ENCODE results near the gene ACACA.
A peak's percentile ranks its signal among the peaks of the same experiment; 100 is the strongest.
"Not testable (repeated sequence)": the region's sequence is repeated elsewhere in the genome, so short reads cannot be mapped to it uniquely, and the experiment has no call there.

The ACACA gene

DNA sequence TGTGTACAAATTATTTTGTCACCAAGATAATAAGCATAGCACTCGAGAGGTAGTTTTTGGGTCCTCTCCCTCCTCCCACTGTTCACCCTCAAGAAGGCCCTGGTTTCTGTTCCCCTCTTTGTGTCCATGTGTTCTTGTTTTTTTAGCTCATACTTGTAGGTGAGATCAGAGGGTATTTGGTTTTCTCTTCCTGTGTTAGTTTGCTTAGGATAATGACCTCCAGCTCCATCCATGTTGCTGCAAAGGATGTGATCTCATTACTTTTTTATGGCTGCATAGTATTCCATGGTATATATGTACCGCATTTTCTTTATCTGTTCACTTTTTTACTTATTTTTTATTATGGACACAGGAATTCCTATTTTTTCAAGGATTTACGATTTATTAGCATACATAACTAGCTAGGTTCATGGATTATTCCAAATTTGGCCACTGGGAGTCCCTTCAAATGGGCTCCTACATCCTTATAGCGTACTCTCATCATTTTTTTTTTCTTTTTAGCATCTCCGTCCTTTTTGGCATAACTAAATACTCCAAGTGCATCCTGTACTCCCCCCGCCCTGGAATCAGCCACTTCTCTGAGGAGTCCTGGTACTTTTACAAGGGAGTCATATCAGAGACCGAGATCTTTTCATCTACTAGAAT lies 7.4 kb upstream of the ACACA start:
- TF ChIP-seq ZNF274 (IDR thresholded peaks at IDR 0.05; ENCODE audit: low read depth, low read length): no peak
- no peak overlapping the region for H3K4me3 ChIP-seq (ENCODE audit: low read length)

DNA sequence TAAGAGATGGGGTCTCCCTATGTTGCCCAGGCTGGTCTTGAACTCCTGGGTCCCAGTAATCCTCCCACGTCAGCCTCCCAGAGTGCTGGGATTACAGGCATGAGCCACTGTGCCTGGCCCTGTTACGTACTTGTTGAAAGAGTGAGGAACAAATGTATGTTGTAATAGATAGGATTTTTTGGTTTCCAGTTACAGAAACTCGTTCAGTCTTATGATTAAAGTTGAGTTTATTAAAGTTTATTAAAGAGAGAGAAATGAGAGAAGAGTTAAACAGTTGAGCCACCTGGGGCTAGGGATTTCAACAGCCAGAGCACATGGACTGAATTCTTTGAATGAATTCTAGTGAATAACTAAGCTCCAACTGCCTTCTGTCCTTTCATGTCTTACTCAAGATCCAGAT lies 3.7 kb upstream of the ACACA start:
- no peak overlapping the region for H3K4me3 ChIP-seq (ENCODE audit: low read length)
- no peak for TF ChIP-seq ZNF274 (IDR thresholded peaks at IDR 0.05; ENCODE audit: low read depth, low read length)

DNA sequence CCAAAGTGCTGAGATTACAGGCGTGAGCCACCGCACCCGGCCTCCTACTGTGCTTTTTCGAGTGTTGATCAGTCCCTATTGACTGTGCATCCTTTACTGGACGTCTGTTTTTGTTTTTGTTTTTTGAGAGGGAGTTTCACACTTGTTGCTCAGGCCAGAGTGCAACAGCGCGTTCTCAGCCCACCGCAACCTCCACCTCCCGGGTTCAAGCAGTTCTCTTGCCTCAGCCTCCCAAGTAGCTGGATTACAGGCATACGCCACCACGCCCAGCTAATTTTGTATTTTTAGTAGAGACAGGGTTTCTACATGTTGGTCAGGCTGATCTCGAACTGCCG lies 1.5 kb upstream of the ACACA start:
- not testable (repeated sequence) for H3K4me3 ChIP-seq (ENCODE audit: low read length)

DNA sequence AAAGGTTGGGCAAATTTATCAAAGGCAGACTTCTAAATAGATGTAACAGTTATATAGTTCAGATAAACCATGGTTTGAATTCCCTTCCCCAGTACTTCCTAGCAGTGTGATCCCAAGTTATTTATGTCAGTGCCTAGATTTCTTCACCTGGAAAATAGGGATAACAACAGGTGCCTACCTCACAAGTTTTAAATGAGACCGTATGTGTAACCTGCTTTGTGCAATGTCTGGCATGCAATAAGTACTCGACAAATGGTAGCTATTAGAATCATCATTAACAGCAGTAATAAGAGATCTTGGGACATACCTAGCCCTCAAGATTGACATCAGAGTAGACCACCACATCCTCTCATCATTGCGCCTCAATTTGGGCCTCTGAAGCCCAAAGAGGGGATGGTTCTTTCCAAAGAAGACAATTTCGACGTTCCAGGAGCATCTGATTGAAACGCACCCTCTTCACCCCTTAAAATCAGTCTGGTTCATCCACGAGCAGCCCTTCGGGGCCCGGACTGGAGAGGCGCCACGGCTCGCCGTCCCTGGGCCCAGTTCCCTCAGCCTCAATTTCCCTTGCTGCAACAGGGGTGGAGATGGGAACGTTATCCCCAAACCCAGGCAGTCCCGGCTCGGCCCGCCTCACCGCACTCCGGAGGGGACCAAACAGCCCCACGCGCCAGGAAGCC lies 541 bp downstream of the ACACA start:
- TF ChIP-seq ZNF274 (IDR thresholded peaks at IDR 0.05; ENCODE audit: low read depth, low read length): no peak
- H3K4me3 ChIP-seq (ENCODE audit: low read length): peak overlapping the region; percentile 98

DNA sequence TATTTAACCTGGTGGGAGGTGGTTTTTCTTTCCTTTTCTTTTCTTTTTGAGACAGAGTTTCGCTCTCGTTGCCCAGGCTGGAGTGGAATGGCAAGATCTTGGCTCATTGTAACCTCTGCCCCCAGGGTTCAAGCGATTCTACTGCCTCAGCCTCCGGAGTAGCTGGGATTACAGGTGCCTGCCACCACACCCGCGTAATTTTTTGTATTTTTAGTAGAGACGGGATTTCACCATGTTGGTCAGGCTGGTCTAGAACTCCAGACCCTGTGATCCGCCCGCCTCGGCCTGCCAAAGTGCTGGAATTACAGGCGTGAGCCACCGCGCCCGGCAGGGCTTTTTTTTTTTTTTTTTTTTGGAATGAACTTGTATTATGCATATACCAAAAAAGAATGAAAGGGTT lies 1.1 kb downstream of the ACACA start:
- peak overlapping the region; percentile 98 for H3K4me3 ChIP-seq (ENCODE audit: low read length)

DNA sequence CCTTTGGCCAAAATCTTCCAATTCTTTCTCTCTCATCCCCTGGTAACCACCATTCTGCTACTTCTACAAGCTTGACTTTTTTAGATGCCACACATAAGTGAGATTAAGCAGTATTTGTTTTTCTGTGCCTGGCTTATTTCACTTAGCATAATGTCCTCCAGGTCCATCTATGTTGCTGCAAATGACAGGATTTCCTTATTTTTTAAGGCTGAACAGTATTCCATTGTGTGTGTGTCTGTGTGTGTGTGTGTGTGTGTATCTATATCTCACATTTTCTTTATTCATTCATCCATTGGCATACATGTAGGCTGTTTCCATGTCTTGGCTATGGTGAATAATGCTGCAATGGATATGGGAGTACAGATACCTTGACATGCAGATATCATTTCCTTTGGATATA lies 6.1 kb downstream of the ACACA start:
- H3K4me3 ChIP-seq (ENCODE audit: low read length): no peak overlapping the region
- no peak for TF ChIP-seq ZNF274 (IDR thresholded peaks at IDR 0.05; ENCODE audit: low read depth, low read length)

DNA sequence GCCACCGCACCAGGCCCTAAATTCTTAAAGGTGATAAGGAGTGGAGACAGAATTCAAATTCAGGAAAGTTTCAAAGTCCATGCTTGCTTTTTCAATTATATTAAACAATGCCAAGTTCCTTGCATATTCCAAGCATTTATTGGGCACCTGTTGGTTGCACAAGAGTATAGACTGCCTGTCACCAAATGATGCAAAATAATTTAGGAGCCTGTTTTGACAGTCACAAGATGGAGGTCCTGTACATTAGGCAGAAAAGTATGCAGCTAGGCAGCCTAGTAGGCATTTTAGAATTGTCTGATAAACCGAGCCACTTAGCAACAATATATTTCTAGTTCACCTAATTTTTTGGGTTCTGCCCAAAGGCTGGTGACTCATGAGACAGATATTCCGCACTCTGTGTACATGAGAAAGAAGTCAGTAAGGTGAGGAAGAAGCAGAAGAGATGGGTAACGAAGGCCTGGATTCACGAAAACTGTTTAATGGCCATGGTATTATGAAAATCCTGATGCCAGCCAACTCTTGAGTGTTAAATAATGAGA lies 7.3 kb downstream of the ACACA start:
- H3K4me3 ChIP-seq (ENCODE audit: low read length): no peak overlapping the region
- TF ChIP-seq ZNF274 (IDR thresholded peaks at IDR 0.05; ENCODE audit: low read depth, low read length): no peak

DNA sequence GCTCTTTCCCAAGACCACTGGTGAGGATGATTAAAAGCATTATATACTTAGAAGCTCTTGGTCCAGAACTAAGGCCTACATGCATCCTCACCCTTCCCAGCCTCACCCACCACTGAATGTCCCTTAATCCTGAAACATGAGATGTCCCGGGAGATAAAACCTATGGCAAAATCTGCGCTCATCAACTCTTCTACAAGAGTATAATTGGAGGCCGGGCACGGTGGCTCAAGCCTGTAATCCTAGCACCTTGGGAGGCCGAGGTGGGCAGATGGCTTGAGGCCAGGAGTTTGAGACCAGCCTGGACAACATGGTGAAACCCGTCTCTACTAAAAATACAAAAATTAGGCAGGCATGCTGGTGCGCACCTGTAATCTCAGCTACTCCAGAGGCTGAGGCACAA lies 13.3 kb downstream of the ACACA start:
- TF ChIP-seq ZNF274 (IDR thresholded peaks at IDR 0.05; ENCODE audit: low read depth, low read length): no peak
- H3K4me3 ChIP-seq (ENCODE audit: low read length): no peak overlapping the region

DNA sequence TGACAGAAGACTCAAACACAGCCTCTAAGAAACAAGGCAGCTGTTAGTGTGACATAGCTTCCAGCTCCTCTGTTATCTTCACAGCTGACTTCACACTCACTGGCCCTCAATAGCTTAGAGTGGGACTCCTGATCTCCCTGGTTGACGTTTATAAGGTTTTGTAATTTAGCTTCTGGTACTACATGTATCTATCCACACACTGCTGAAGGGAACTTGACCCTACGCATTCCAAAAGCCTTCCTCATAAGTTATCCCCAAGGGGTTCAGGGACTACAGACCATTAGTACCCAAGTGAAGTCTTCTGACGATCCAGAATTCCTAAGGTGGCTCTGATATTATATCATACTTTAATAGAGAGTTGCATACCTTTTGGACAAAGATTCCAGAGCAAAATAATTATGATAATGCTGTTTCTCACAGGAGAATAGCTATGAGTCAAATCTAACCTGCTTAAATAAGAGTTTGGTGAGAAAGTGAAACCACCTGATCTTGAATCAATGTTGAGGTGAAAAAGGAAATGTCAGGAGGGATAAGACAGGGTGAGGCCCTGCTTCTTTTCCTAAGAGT lies 14.5 kb downstream of the ACACA start:
- no peak for TF ChIP-seq ZNF274 (IDR thresholded peaks at IDR 0.05; ENCODE audit: low read depth, low read length)
- no peak overlapping the region; the same call in 1 of the 2 replicates for H3K4me3 ChIP-seq (ENCODE audit: low read length)

DNA sequence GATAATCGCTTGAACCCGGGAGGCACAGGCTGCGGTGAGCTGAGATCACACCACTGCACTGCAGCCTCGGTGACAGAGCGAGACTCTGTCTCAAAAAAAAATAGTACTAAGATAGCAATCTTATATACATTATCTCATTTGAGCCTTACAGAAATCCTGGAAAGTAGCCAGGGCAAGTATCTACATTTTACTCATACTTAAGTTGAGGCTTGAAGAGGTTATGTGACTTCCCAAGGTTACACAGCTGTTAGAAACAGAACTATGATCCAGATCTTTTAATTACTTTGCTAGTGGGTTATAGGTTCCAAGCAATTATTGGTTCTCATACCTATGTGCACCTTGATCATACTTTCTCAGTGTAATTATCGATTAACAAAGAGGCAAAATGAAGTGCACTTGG lies 15.5 kb downstream of the ACACA start:
- H3K4me3 ChIP-seq (ENCODE audit: low read length): no peak overlapping the region
- TF ChIP-seq ZNF274 (IDR thresholded peaks at IDR 0.05; ENCODE audit: low read depth, low read length): no peak

DNA sequence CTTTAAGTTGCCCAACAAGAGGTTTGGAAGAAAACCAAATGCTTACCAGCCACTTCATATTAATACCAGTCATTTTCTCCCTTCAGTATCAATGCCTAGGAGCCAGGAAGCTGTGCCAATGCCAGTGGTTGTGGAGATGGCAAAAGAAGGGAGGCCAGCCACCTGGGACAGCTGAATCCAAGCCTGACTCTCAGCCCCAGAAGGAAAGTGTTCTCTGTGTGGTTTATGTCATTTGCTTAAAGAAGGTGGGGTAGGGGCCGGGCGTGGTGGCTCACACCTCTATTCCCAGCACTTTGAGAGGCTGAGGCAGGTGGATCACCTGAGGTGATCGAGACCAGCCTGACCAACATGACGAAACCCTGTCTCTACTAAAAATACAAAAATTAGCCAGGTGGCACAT lies 17.5 kb downstream of the ACACA start:
- TF ChIP-seq ZNF274 (IDR thresholded peaks at IDR 0.05; ENCODE audit: low read depth, low read length): no peak
- no peak overlapping the region for H3K4me3 ChIP-seq (ENCODE audit: low read length)

DNA sequence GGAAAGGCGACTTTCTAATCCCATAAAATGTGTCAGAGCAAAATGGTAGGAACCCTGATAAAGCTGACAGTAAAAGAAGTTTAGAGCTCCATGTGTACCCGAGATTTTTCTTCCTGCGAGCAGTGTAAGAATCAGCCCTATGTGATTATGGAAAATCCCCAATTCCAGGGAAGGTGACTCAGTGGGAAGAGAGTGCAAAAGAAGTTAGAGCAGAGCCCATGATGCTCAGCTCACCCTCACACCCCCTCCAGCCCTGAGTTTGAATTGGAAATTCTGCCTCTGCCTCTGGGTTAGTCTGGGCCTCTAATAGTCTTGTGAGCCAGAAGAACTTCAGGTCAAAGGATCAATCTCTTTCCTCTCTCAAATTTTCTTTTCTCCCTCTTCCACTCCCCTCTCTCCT lies 18.4 kb downstream of the ACACA start:
- no peak for TF ChIP-seq ZNF274 (IDR thresholded peaks at IDR 0.05; ENCODE audit: low read depth, low read length)

DNA sequence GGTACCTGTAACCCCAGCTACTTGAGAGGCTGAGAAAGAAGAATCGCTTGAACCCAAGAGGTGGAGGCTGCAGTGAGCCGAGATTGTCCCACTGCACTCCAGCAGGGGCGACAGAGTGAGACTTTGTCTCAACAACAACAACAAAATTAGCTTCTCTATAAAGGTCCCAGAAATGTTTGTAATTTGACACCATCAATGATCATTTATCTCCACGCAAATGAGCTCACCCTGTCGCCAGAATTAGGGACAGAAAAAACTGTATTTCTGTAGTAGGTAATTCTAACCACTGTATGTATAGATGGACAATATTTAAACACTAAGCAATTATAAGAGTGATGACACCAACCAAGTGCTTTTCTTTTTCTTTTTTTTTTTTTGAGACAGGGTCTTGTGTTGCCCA lies 20.2 kb downstream of the ACACA start:
- H3K4me3 ChIP-seq (ENCODE audit: low read length): no peak overlapping the region
- no peak for TF ChIP-seq ZNF274 (IDR thresholded peaks at IDR 0.05; ENCODE audit: low read depth, low read length)

More for the DNA sequence above, 18.4 kb downstream of the ACACA start:
- no peak overlapping the region for H3K4me3 ChIP-seq (ENCODE audit: low read length)

DNA sequence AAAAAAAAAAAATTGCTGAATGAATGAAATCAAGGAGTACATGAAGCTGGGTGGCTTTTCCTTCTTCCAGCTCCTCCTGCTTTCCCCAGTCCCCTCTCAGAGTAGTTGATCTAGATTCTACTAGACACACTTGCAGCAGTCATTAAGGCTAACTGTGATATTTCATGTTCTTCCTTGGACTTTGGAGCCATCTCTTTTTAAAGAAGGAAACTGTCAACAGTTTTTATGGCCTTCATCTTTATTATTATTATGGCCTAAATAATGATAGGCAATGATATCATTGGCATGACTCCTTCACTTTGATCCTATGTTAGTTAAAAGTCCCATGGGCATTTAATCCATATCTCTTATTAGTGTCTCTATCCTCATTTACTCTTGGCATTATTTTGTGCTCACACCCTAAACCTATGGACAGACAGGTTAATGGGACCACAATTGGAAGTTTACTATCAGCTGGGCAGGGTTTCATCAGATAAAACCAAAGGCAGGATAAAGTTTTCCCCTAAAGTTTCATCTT lies 21.1 kb downstream of the ACACA start:
- H3K4me3 ChIP-seq (ENCODE audit: low read length): no peak overlapping the region
- no peak for TF ChIP-seq ZNF274 (IDR thresholded peaks at IDR 0.05; ENCODE audit: low read depth, low read length)

DNA sequence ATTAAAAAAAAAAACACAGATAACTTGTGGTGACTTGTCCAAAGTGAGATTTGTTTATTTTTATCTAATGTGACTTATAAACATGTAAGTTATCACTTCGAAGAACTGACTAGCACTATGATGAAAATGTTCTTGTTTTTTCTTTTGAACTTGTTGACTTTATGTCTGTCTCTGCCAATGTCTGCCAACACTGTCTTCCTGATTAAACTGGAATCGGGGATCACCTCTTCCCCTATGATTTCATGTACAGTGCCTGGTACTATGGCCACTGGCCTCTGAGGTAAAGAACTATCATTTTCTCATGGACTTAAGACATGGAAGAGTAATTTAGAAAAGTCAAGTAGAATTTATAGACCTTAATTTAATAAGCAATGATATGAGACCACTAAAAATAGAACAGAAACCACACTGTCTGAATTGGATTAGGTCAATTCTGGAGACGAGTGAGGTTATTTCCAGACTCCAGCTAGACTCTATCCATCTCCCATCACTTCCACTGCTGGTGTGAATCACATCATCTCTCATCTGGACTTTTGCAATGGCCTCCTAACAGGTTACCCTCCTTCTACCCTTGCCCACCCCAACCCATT lies 22.0 kb downstream of the ACACA start:
- no peak overlapping the region for H3K4me3 ChIP-seq (ENCODE audit: low read length)
- TF ChIP-seq ZNF274 (IDR thresholded peaks at IDR 0.05; ENCODE audit: low read depth, low read length): no peak
